Measurements from ENCODE around the gene RNF215. TPM values are rescaled to one million over a fixed set of nuclear protein-coding genes. Genes with fewer than 3 reads are reported as not detected.

The RNF215 gene
- total RNA-seq, 1 experiment from 2014 or later, result 24.7 TPM

DNA sequence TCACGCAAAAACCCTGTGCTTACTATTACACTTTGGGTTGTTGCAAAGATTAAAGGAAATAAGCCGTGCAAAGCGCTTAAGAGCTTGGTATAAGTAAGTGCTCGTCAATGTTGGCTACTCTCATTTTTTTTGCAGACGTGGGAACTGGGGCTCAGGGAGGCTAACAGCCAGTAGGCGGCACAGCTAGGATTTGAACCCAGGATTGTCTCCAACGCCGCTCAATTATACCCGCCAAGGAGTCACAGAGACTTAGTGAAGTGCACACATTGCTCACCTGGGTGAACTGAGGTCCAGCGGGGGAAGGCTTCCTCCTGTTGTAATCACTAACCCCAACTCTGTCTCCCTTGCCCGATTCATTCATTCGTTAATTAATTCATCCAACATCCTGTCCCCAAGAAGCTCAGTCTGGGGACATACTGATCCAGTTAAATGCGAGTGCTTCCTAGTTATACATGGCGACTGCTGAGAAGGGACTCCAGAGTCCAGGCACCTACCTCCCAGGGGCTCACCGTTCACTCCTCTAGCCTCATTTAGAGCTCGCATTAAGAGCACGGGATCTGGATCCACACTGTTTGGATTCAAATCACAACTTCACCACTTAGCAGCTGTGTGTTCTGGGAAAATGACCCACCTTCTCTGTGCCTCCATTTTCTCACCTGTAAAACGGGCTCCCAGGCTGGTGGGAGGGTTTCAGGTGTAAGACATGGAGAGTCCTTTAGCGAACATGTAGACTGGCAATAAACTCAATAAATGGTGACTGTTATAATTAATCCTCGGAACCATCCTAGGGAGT is 37.5 kb upstream of the RNF215 start:
- Histone ChIP-seq H3K4me3 (ENCODE audit: insufficient read depth, low read depth, low read length) (peak overlapping the region; percentile 85), H3K27me3 (ENCODE audit: control insufficient read depth, insufficient read depth, low read length) (no peaks in the 10 kb centered on the region), H3K36me3 (replicated peaks; ENCODE audit: control insufficient read depth, insufficient read depth, low read length) (peaks cover 3% of the 10 kb centered on the region)
- DNase-seq, result no peak

DNA sequence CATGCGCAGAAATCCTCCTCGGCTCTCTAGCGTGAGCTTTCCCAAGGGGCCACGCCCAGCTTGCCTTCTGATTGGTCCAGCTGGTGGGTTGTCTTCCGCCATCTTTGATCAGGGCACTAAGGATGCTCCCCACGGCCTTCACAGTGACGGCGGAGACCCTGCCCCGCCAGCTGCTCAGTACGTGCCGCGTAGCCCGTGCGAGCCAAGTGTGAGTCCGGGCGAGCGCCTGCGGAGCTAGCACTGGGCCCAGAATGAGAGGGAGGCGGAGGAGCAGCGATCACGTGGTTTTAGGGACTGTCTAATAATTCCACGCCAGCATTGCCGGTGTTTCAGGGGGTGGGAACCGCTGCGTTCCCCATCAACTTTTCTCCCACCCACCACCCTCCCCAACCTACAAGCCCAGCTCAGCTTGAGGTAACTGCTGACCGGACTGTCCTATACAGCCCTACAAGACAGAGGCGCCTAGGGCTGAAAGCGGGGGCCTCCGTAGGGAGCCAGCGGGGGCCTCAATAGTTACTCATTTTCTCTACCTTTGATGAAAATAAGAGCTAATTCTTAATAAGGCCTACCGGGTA is 36.8 kb upstream of the RNF215 start:
- Histone ChIP-seq H3K36me3 (replicated peaks; ENCODE audit: control insufficient read depth, insufficient read depth, low read length) (peaks cover 3% of the 10 kb centered on the region), H3K4me3 (ENCODE audit: insufficient read depth, low read depth, low read length) (peak overlapping the region; percentile 85), H3K27me3 (ENCODE audit: control insufficient read depth, insufficient read depth, low read length) (no peaks in the 10 kb centered on the region)
- peak; percentile 97 for DNase-seq

DNA sequence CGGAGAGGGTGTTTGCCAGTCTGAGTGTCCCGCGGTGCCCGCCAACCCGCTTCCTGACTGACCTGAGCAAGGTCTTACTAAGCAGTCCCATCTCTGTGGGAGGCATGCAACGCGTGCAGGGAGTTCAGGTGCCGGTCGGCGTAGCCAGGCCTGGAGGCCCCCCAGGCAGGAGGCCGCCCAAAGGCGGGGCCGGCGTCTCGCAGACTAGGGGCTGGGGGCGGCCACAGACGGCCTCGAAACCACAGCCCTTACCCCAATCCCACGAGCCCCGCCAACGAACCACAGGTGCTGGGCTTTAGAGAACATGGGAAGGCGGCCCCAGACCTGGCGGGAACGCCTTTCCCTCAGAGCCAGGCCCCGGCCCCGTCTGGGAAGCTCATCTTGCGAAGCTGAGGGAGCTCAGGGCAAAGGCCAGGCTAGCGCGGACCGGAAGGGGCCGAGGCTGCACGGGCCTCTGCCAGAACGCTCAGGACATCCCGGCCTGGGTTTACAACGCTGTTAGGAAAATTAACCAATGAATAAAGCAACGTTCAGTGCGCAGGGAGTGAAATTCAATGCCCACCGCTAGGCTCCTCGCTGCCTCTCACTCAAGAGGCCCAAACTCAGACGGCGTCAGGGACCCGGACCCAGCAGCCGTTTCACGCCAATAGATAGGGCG is 36.2 kb upstream of the RNF215 start:
- Histone ChIP-seq H3K27me3 (ENCODE audit: control insufficient read depth, insufficient read depth, low read length) (no peaks in the 10 kb centered on the region), H3K4me3 (ENCODE audit: insufficient read depth, low read depth, low read length) (peak overlapping the region; percentile 85)
- peak; percentile 85 for DNase-seq

DNA sequence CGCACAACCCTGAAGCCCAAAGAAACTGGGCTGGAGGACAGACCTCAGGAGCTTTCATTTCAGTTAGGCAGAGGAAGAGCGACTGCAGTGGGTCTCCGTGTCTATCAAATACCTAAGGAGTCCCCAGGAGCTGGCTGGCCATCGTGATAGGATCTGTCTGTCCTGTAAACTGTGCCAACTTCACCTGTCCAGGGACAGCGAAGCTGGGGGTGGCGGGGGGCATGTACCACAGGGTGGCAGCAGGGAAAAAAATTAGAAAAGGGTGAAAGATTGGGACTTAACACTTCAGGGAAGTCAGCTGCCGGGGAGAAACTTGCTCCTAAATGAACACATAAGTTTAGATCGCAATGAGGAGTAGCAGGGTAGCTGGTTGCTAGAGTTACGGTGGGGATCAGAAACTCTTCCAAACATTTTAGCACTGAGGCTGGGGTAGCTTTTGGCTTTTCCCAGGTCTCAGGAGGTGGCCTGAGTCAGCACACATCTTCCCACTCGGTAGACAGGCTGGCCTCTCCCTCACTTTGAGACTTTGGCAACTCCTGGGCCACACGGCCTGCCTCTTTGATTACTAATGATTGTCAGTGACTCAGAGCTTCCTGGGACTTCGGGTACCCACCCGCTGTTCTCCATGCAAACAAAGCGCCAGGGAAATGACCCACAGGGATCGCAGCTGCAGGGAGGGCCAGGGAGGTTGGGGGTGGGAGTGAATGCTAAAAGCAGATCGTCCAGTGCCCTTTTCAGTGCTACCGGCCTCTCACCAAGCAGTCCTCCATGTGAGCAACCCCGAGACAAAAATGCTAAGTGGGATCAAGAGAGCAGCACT is 35.5 kb upstream of the RNF215 start:
- Histone ChIP-seq H3K27me3 (ENCODE audit: control insufficient read depth, insufficient read depth, low read length) (no peaks in the 10 kb centered on the region), H3K36me3 (replicated peaks; ENCODE audit: control insufficient read depth, insufficient read depth, low read length) (no peaks in the 10 kb centered on the region; the same call in 1 of the 2 replicates), H3K4me3 (ENCODE audit: insufficient read depth, low read depth, low read length) (peak overlapping the region; percentile 85)
- peak; percentile 76 for DNase-seq

More for the DNA sequence above, 36.2 kb upstream of the RNF215 start:
- H3K36me3 ChIP-seq (replicated peaks; ENCODE audit: control insufficient read depth, insufficient read depth, low read length), result peaks cover 3% of the 10 kb centered on the region

DNA sequence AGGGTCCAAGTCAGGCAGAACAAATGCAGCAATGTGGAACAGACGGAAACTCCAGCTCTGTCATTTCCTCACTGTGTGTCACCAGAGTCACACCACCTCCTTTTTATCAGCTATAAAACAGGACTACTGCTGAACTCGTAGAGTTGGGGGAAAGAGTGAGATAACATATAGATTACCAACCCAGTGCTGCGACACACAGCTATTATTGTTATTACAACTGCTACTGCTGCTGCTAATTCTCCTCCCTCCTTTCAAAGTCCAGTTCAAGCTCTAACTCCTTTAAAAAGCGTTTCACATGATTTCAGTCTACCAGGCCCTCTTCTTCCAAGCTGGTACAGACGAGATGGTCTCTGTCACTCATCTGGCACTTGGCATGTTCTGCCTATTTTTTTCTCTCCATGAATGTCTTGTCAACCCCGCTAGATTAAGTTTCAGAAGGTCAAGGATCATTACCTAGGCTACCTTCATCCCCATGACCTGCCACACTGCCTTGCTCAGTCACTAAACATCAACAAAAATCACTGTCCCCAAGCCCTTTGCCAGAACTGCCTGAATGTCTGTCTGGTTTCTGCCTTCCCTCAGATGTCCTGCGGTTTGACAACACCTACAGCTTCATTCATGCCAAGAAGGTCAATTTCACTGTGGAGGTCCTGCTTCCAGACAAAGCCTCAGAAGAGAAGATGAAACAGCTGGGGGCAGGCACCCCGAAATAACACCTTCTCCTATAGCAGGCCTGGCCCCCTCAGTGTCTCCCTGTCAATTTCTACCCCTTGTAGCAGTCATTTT is 34.7 kb upstream of the RNF215 start:
- Histone ChIP-seq H3K4me3 (ENCODE audit: insufficient read depth, low read depth, low read length) (no peak overlapping the region), H3K36me3 (replicated peaks; ENCODE audit: control insufficient read depth, insufficient read depth, low read length) (peaks cover 3% of the 10 kb centered on the region; the same call in 1 of the 2 replicates), H3K27me3 (ENCODE audit: control insufficient read depth, insufficient read depth, low read length) (no peaks in the 10 kb centered on the region)
- no peak for DNase-seq

DNA sequence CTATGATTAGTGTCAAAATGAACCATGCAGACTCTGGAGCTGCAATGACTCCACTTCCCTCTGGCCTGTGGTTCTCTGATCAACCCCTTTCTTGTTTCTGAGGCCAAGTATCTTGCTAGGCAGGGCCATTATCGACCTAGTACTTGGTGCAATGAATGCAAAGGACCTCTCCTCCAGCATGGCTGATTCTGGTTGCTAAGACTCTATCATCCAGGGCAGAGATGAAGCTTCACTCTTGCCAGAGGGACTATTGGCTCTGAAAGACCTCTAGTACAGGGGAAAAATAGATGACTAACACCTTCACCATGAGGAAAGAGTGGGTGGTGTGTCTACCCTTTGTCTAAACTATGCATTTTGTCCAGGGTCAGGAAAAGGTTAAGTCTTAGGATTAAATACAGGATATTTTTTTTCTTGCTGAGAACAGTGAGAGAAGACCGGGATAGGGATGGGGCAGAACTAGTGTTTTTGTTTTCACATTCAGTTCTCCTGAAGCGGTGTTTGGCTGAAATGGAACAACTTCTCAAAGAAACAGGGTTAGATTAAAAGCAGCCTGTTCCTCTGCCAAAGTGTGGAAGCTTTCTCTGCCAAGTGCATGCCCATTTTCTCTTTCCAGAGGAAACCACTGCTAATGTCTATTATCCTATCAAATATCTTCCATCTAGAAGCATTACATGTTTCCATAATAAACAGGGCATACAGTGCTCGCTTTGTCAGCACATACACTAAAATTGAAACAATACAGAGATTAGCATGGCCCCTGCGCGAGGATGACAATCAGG is 33.3 kb upstream of the RNF215 start:
- H3K4me3 ChIP-seq (ENCODE audit: insufficient read depth, low read depth, low read length), result no peak overlapping the region
- DNase-seq, result no peak

DNA sequence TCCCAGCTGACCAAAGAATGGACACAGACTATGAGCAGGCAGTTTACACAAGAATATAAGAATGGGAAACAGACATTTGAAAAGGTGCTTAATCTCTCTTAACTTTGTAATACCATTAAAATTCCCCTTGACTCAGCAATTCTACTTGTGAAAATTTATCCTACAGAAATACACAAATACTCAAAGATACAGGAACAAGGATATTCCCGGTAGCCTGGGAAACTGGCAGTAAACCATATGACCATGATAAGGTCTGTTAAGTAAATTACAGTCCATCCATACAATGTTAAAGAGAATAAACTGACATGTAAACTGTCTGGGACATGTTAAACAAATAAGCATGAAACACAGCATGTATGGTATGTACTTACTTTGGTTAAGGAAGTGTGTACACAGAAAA is 29.6 kb upstream of the RNF215 start:
- Histone ChIP-seq H3K27me3 (ENCODE audit: control insufficient read depth, insufficient read depth, low read length) (no peaks in the 10 kb centered on the region), H3K4me3 (ENCODE audit: insufficient read depth, low read depth, low read length) (no peak overlapping the region), H3K36me3 (replicated peaks; ENCODE audit: control insufficient read depth, insufficient read depth, low read length) (peaks cover 7% of the 10 kb centered on the region)
- DNase-seq, result no peak

More for the DNA sequence above, 33.3 kb upstream of the RNF215 start:
- Histone ChIP-seq H3K27me3 (ENCODE audit: control insufficient read depth, insufficient read depth, low read length) (no peaks in the 10 kb centered on the region), H3K36me3 (replicated peaks; ENCODE audit: control insufficient read depth, insufficient read depth, low read length) (peaks cover 5% of the 10 kb centered on the region)

DNA sequence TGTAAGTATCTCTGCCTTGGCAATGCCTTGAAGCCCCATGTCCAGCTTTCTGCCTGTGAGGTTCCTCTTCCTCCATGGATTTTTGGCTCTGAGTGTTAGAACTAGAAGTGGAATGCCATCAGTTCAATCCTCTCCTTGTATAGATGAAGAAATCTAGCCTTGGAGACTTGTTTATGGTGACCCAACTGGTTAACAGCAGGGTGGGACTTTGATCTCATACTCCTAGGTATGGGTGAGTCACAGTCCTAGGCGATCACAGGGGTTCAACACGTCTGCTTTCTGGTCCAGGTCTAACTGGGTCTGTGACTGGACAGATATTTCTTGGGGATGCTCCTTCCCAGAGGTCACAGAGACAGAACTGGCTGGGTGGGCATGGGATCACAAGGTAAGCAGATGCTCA is 29.2 kb upstream of the RNF215 start:
- DNase-seq, result no peak
- H3K36me3 ChIP-seq (replicated peaks; ENCODE audit: control insufficient read depth, insufficient read depth, low read length), result peaks cover 7% of the 10 kb centered on the region
- H3K27me3 ChIP-seq (ENCODE audit: control insufficient read depth, insufficient read depth, low read length), result no peaks in the 10 kb centered on the region
- no peak overlapping the region for H3K4me3 ChIP-seq (ENCODE audit: insufficient read depth, low read depth, low read length)

DNA sequence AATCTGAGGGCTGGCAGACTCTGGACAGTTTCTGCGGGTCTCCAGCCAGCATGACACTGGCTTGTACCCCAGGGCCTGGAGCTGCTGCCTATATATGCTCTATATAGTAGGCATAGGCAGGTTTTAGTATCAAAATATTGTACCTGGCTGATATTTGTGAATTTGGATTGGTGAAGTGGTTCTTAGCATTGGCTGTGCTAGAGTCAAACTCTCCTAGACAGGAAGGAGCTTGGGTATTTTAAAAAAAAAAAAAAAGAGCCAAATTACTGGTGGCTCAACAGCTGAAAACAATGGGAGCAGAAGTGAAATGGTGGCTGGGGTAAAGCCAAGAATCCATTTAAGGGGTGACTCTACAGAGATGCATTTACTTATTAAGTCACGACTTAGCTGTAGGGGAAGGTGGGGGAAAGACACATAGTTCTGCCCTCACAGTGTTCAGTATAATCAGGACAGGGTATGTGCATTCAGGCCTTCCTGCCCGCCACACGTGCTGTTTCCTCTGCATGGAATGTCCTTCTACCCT is 27.4 kb upstream of the RNF215 start:
- Histone ChIP-seq H3K27me3 (ENCODE audit: control insufficient read depth, insufficient read depth, low read length) (no peaks in the 10 kb centered on the region), H3K36me3 (replicated peaks; ENCODE audit: control insufficient read depth, insufficient read depth, low read length) (peaks cover 8% of the 10 kb centered on the region), H3K4me3 (ENCODE audit: insufficient read depth, low read depth, low read length) (no peak overlapping the region)
- no peak for DNase-seq

DNA sequence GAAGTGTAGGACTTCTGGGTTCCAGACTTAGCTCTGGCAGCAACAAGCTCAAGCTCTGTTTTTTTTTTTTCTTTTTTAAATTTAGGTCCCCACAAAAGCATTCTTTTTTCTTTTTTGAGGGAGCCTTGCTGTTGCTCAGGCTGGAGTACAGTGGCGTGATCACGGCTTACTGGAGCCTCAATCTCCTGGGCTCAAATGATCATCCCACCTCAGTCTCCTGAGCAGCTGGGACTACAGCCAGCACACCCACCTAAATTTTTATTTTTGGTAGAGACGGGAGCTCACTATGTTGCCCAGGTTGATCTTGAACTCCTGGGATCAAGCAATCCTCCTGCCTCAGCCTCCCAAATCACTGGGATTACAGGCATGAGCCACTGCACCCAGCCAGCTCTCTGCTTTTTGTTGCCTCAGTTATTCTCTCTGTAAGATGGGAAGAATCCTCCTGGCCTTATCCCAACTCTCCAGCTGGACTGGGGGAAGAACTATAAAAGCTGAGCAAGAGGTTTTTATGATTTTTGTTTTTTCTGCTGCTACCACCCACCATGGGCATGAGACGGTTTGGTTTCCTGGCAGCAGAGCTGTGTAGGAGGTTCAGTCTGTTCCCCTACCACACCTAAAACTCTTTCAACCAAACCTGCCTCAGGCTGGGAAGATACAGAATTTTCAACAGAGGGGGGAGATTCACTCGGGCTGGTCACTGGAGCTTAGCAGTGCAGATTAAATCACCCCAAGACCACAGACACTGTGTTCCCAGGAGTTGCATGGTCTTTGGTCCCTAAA is 26.7 kb upstream of the RNF215 start:
- peaks cover 8% of the 10 kb centered on the region for H3K36me3 ChIP-seq (replicated peaks; ENCODE audit: control insufficient read depth, insufficient read depth, low read length)
- H3K27me3 ChIP-seq (ENCODE audit: control insufficient read depth, insufficient read depth, low read length), result no peaks in the 10 kb centered on the region

DNA sequence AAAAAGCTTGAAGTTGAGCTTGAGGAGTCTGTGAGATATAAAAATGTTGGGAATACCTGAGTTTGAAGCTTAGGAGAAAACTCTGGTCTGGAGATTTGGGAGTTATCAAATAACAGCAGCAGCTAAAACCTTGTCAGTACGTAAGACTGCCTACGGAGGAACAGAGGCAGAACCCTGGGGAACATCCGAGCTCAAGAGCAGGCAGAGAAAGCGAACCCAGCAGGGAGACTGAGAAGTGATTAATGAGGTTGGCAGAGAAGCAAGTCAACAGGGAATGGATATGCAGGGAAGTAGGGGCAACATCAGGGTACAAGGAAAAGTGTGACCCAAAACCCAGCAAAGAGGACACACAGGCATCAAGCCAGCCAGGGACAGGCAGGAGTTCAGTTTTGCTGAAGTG is 25.8 kb upstream of the RNF215 start:
- Histone ChIP-seq H3K4me3 (ENCODE audit: insufficient read depth, low read depth, low read length) (no peak overlapping the region), H3K36me3 (replicated peaks; ENCODE audit: control insufficient read depth, insufficient read depth, low read length) (peaks cover 8% of the 10 kb centered on the region), H3K27me3 (ENCODE audit: control insufficient read depth, insufficient read depth, low read length) (no peaks in the 10 kb centered on the region)
- DNase-seq, result no peak

More for the DNA sequence above, 26.7 kb upstream of the RNF215 start:
- DNase-seq, result no peak
- no peak overlapping the region for H3K4me3 ChIP-seq (ENCODE audit: insufficient read depth, low read depth, low read length)

DNA sequence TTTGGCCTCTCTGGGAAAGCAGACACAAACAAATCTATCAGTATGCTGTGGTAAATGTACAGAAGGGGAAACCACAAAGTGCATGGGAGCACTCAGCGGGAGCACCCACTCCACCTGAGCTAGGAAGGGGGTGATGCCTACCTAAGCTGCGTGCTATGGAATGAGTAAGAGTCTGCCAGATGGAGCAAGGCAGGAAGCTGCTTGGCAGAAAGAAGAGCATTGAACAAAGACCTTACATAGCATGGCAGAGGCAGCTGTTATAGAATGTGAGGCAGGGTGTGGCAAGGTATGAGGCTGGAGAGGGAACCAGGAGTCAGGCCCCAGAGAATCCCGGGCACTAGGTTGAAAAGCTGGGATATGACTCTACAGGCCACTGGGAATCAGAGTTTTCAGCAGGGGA is 24.6 kb upstream of the RNF215 start:
- no peak overlapping the region for H3K4me3 ChIP-seq (ENCODE audit: insufficient read depth, low read depth, low read length)
- H3K36me3 ChIP-seq (replicated peaks; ENCODE audit: control insufficient read depth, insufficient read depth, low read length), result peaks cover 10% of the 10 kb centered on the region
- DNase-seq, result no peak
- H3K27me3 ChIP-seq (ENCODE audit: control insufficient read depth, insufficient read depth, low read length), result no peaks in the 10 kb centered on the region
